Retinal pigment epithelial cell (primary cell): ENCODE results near the gene PLPP1.
"Not testable (repeated sequence)": the region's sequence is repeated elsewhere in the genome, so short reads cannot be mapped to it uniquely, and the experiment has no call there.

ENCODE experiments used
- DNase-seq: peaks from one replicate; pipeline ENCODE4 v3.0.0-alpha.2; 2010; ENCODE audit warnings: low read depth
- H3K4me3 ChIP-seq: 2 replicates; pipeline ENCODE4 v1.5.1; 2011; ENCODE audit warnings: mild to moderate bottlenecking, low read length, control low read depth, moderate library complexity
- CTCF ChIP-seq: conservative IDR thresholded peaks from 2 replicates; pipeline ENCODE4 v1.5.1; 2011; ENCODE audit warnings: low read depth, low read length, control low read depth, inconsistent platforms

PLPP1 gene

GRCh38 chr5:55546947-55547346, 12.2 kb upstream of the PLPP1 start:
- no peak overlapping the region for H3K4me3 ChIP-seq
- no peak for TF ChIP-seq CTCF
- DNase-seq, result no peak

- no peak overlapping the region for H3K4me3 ChIP-seq
- no peak for DNase-seq
- TF ChIP-seq CTCF, result no peak
Observed at GRCh38 chr5:55544341-55544740, 9.6 kb upstream of the PLPP1 start.

- no peak for TF ChIP-seq CTCF
- H3K4me3 ChIP-seq, result no peak overlapping the region
- no peak for DNase-seq
Observed at GRCh38 chr5:55541056-55541635, 6.4 kb upstream of the PLPP1 start.

- H3K4me3 ChIP-seq, result no peak overlapping the region
- DNase-seq, result no peak
- TF ChIP-seq CTCF, result no peak
Observed at GRCh38 chr5:55540525-55540924, 5.8 kb upstream of the PLPP1 start.

GRCh38 chr5:55540024-55540423, 5.3 kb upstream of the PLPP1 start:
- no peak for DNase-seq
- no peak for TF ChIP-seq CTCF
- H3K4me3 ChIP-seq, result no peak overlapping the region

GRCh38 chr5:55538661-55539060, 3.9 kb upstream of the PLPP1 start:
- H3K4me3 ChIP-seq, result no peak overlapping the region
- no peak for DNase-seq
- no peak for TF ChIP-seq CTCF

- DNase-seq, H3K4me3 ChIP-seq: not testable (repeated sequence)
Observed at GRCh38 chr5:55537315-55537714, 2.6 kb upstream of the PLPP1 start.
